Chondrocyte (in vitro differentiated cells): ENCODE data around the gene LLGL1. TPM values are rescaled to one million over a fixed set of nuclear protein-coding genes. Genes with fewer than 3 reads are reported as not detected.

Experiments
- DNase-seq: peaks from one replicate; pipeline ENCODE4 v3.0.0; 2021; ENCODE audit warnings: mixed read lengths, low spot score
- H3K27ac Mint-ChIP-seq: one replicate; pipeline ENCODE4 v1.8.0; 2021; ENCODE audit warnings: mild to moderate bottlenecking, moderate library complexity, mixed read lengths; ENCODE audit not compliant: unreplicated experiment
- H3K27me3 Mint-ChIP-seq: 2 replicates; pipeline ENCODE4 v1.8.0; 2021; ENCODE audit warnings: low read depth, mixed read lengths
- H3K36me3 Mint-ChIP-seq: 2 replicates; pipeline ENCODE4 v1.8.0; 2021; ENCODE audit warnings: low read depth, mixed read lengths
- H3K4me1 Mint-ChIP-seq: 2 replicates; pipeline ENCODE4 v1.8.0; 2021; ENCODE audit warnings: low read depth, mild to moderate bottlenecking, mixed read lengths
- H3K4me3 Mint-ChIP-seq: one replicate; pipeline ENCODE4 v1.8.0; 2021; ENCODE audit warnings: mild to moderate bottlenecking, moderate library complexity, mixed read lengths; ENCODE audit not compliant: unreplicated experiment
- H3K9me3 Mint-ChIP-seq: 2 replicates; pipeline ENCODE4 v1.8.0; 2021; ENCODE audit warnings: low read depth, mixed read lengths
- total RNA-seq: library from RNA; stranded (reverse); gene quantifications from 3 replicates; pipeline ENCODE4 v1.2.1, GENCODE V29; 2021
- TF ChIP-seq, protein P1 (sequence below): fragments of 200-600 bp; sonication (generic); IDR thresholded peaks from 2 replicates; pipeline ENCODE4 v1.5.0; 2021; ENCODE audit warnings: antibody characterized with exemption, mild to moderate bottlenecking, moderate library complexity

LLGL1 gene
- total RNA-seq, 1 donor from 2014 or later, result 38.7 TPM

DNA sequence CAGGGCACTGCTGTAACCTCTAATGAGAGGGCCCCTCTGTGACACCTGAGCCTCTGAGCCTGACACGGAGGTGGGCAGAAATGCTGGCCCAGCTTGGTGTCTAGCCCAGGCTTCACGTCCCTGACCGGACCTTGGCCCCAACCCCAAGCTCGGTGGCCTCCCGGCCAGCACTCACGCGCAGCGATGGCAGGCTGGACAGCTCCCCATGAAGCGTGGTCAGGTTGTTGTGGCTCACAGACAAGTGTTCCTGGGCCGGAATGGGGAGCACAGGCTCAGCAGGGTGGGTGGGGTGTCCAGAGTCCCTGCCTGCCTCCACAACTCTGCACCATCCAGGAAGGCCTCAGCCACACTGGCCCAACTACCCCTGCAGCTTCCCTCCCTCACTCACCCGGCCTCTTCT lies 30.9 kb downstream of the LLGL1 start:
- TF ChIP-seq, protein P1, sequence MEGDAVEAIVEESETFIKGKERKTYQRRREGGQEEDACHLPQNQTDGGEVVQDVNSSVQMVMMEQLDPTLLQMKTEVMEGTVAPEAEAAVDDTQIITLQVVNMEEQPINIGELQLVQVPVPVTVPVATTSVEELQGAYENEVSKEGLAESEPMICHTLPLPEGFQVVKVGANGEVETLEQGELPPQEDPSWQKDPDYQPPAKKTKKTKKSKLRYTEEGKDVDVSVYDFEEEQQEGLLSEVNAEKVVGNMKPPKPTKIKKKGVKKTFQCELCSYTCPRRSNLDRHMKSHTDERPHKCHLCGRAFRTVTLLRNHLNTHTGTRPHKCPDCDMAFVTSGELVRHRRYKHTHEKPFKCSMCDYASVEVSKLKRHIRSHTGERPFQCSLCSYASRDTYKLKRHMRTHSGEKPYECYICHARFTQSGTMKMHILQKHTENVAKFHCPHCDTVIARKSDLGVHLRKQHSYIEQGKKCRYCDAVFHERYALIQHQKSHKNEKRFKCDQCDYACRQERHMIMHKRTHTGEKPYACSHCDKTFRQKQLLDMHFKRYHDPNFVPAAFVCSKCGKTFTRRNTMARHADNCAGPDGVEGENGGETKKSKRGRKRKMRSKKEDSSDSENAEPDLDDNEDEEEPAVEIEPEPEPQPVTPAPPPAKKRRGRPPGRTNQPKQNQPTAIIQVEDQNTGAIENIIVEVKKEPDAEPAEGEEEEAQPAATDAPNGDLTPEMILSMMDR, result no peak
- no peak for DNase-seq
- Mint-ChIP-seq H3K4me3 (no peak overlapping the region), H3K36me3 (peaks cover 15% of the 10 kb centered on the region), H3K27ac (no peak overlapping the region), H3K27me3 (no peaks in the 10 kb centered on the region), H3K4me1 (peaks cover 23% of the 10 kb centered on the region), H3K9me3 (no peaks in the 10 kb centered on the region)

DNA sequence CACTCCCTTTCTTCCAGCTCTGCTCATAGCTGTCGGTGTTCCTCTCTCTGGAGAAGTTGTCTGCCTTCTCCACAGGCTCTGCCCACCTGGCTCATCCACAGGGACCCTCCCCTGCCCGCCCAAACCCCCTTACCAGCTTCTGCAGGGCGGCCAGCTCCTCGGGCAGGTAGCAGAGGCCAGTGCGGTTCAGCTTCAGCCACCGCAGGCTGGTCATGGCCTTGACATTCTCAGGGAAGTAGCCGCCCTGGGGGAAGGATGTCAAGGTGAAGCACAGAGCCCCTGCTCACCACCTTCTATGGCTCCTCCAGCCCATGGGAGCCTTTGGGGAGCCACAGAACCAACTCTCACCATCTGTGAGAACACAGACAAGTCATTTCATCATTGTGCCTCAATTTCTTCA lies 31.3 kb downstream of the LLGL1 start:
- Mint-ChIP-seq H3K4me1 (peaks cover 27% of the 10 kb centered on the region), H3K9me3 (no peaks in the 10 kb centered on the region), H3K4me3 (peak overlapping the region; percentile 99), H3K36me3 (peaks cover 12% of the 10 kb centered on the region), H3K27me3 (no peaks in the 10 kb centered on the region), H3K27ac (no peak overlapping the region)
- TF ChIP-seq, protein P1, result no peak
- no peak for DNase-seq

DNA sequence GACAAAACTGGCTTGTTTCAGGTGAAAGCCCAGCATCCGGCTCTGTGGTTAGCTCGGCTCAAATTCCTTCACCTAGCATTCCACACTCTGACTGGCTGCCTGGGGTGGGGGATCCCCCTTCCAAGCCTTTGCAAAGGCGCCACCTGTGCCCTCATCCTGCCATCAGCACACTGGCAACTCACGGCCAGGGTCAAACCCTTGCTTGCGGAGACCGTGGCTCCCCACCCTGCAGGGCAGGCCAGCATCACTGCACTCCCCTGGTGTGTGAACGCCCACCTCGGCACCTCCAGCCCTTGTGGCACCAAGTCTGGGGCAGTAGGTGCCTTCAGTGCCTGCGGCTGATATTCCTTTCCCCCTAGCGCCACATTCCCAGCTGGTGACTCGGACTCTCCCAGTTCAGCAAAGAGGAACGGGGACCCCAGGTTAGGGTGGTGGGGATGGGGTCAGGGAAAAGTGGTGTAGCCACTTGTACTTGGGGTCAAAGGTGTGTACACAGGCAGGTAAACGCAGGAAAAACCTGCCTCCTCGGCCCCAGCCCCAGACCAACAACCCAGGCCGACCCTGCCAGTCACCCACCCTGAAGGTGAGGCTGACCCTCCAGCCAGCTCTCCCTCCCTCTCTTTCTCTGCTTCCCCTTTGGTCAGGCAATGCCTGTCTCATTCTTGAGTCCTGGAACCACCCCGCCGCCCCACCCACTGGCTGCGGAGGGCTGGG lies 32.0 kb downstream of the LLGL1 start:
- Mint-ChIP-seq H3K27ac (peak overlapping the region; percentile 97), H3K4me1 (peaks cover 30% of the 10 kb centered on the region), H3K36me3 (peaks cover 10% of the 10 kb centered on the region), H3K27me3 (no peaks in the 10 kb centered on the region), H3K4me3 (peak overlapping the region; percentile 99), H3K9me3 (no peaks in the 10 kb centered on the region)
- TF ChIP-seq, protein P1, result no peak
- no peak for DNase-seq

DNA sequence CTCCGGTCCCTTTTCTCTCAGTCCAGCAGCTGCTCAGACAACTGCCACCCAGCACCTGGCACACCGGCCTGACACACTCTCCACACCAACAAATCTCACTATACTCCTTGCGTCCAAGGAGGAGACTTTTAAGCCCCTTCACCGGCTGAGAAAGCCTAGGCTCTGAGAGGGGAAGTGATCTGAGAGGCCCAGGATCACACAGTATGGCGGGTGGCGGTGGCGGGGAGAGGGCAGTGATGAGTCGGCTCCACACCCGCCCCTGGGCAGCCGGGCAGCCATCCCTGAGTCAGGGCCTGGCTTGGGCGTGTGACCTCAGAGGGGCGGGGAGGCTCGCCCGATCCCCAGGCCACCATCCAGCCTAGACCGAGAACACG lies 32.5 kb downstream of the LLGL1 start:
- Mint-ChIP-seq H3K36me3 (peaks cover 6% of the 10 kb centered on the region), H3K9me3 (no peaks in the 10 kb centered on the region), H3K4me3 (peak overlapping the region; percentile 99), H3K27ac (peak overlapping the region; percentile 97), H3K27me3 (no peaks in the 10 kb centered on the region), H3K4me1 (peaks cover 30% of the 10 kb centered on the region)
- DNase-seq, result no peak
- TF ChIP-seq, protein P1, result peak; percentile 29

DNA sequence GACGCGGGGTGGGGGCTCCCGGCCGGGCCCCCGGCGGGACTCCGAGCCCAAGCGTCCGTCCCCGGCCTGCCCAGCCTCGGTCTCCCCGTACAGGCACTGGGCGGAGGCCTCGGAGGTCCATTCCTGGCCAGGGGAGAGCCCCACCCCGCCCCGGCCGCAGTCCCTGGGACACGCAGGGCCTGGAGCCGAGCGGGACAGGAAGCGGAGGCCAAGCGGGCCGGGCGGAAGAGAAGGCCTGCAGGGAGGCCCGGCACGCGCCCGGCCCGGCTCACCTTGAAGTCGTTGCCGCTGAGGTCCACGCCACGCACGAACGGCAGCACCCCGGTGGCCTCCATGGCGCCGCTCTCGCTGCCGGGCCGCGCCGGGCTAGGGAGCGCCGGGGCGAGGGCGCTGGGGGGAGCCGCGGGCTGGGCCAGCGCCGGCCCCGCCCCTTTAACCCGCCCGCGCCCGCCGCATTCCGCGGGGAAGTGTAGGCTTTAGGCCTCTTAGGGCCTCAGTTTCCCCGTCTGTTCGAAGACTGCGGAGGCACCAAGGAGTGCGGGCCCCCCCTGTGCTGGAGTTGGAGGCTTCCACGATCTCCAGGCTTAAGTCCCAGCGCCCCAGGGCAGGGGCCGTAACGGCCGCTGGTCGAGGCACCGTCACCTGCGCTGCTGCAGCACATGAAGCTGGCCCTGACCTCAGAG lies 33.1 kb downstream of the LLGL1 start, which contains the start of gene FLII:
FLII (minus strand) TSS at position 383 of the 683 bp plus-strand sequence; CDS start at position 335, 48 bp downstream.
- Mint-ChIP-seq H3K9me3 (no peaks in the 10 kb centered on the region), H3K36me3 (peaks cover 7% of the 10 kb centered on the region), H3K27ac (peak within 1 kb of the TSS; percentile 97), H3K27me3 (no peaks in the 10 kb centered on the region), H3K4me3 (peak within 1 kb of the TSS; percentile 99), H3K4me1 (peaks cover 30% of the 10 kb centered on the region)
- no peak for DNase-seq
- TF ChIP-seq, protein P1, result no peak
